Neuronal stem cell (in vitro differentiated cells): ENCODE data around the gene CYP3A7.
"Not testable (repeated sequence)": the region's sequence is repeated elsewhere in the genome, so short reads cannot be mapped to it uniquely, and the experiment has no call there.

Experiments used
- DNase-seq: peaks from one replicate; pipeline ENCODE4 v3.0.0-alpha.2; 2013; ENCODE audit warnings: low spot score
- H2AFZ ChIP-seq: one replicate; pipeline ENCODE4 v1.6.1; 2013; ENCODE audit warnings: mild to moderate bottlenecking, low read length, inconsistent platforms
- H2AK5ac ChIP-seq: 2 replicates; pipeline ENCODE4 v1.6.1; 2013; ENCODE audit warnings: low read depth, mild to moderate bottlenecking, inconsistent platforms, low read length, moderate library complexity, mixed read lengths
- H2BK120ac ChIP-seq: 2 replicates; pipeline ENCODE4 v1.6.1; 2013; ENCODE audit warnings: low read depth, mild to moderate bottlenecking, inconsistent platforms, low read length, moderate library complexity, mixed read lengths
- H2BK12ac ChIP-seq: one replicate; pipeline ENCODE4 v1.6.1; 2013; ENCODE audit warnings: low read length, inconsistent platforms
- H2BK15ac ChIP-seq: 2 replicates; pipeline ENCODE4 v1.6.1; 2013; ENCODE audit warnings: mild to moderate bottlenecking, low read length, inconsistent platforms, mixed read lengths
- H2BK5ac ChIP-seq: one replicate; pipeline ENCODE4 v1.6.1; 2013; ENCODE audit warnings: inconsistent platforms, mild to moderate bottlenecking, low read length, moderate library complexity
- H3K14ac ChIP-seq: one replicate; pipeline ENCODE4 v1.6.1; 2013; ENCODE audit warnings: low read length, inconsistent platforms
- H3K18ac ChIP-seq: 2 replicates; pipeline ENCODE4 v1.6.1; 2013; ENCODE audit warnings: low read length, inconsistent platforms
- H3K23ac ChIP-seq: 2 replicates; pipeline ENCODE4 v1.6.1; 2013; ENCODE audit warnings: low read depth, mild to moderate bottlenecking, mixed read lengths, low read length, inconsistent platforms; ENCODE audit not compliant: poor library complexity
- H3K27ac ChIP-seq: replicated peaks from 3 replicates; pipeline ENCODE4 v1.5.1; 2013; ENCODE audit warnings: low read length, inconsistent platforms
- H3K27me3 ChIP-seq, 3 experiments: 2 replicates each; pipeline ENCODE4 v1.6.1; 2013; ENCODE audit warnings: low read length in 3 of 3, mild to moderate bottlenecking in 2 of 3, inconsistent platforms in 1 of 3, low read depth in 1 of 3, mixed read lengths in 1 of 3, moderate library complexity in 1 of 3; ENCODE audit not compliant: control insufficient read depth in 3 of 3, insufficient read depth in 3 of 3
- H3K36me3 ChIP-seq, 2 donors: replicated peaks in 1 of 2; 2 replicates each; pipeline ENCODE4 v1.6.1; 2013; ENCODE audit warnings: low read length in 2 of 2; ENCODE audit not compliant: control insufficient read depth in 2 of 2, insufficient read depth in 2 of 2
- H3K4ac ChIP-seq: 2 replicates; pipeline ENCODE4 v1.6.1; 2013; ENCODE audit warnings: inconsistent platforms, mild to moderate bottlenecking, low read length, moderate library complexity
- H3K4me1 ChIP-seq, 2 donors: 1 replicate in 1 of 2; 2 replicates in 1 of 2; pipeline ENCODE4 v1.6.1; 2013; ENCODE audit warnings: low read length in 2 of 2, low read depth in 1 of 2; ENCODE audit not compliant: control insufficient read depth in 2 of 2, insufficient read depth in 1 of 2
- H3K4me2 ChIP-seq: one replicate; pipeline ENCODE4 v1.6.1; 2013; ENCODE audit warnings: mild to moderate bottlenecking, low read length, inconsistent platforms; ENCODE audit not compliant: insufficient read depth, poor library complexity, severe bottlenecking
- H3K4me3 ChIP-seq, 2 donors: 2 replicates each; pipeline ENCODE4 v1.5.1; 2013; ENCODE audit warnings: low read length in 2 of 2, mild to moderate bottlenecking in 2 of 2, inconsistent platforms in 1 of 2, moderate library complexity in 1 of 2
- H3K79me1 ChIP-seq: one replicate; pipeline ENCODE4 v1.6.1; 2013; ENCODE audit warnings: low read depth, mild to moderate bottlenecking, inconsistent platforms, low read length, moderate library complexity
- H3K9ac ChIP-seq: one replicate; pipeline ENCODE4 v1.6.1; 2013; ENCODE audit warnings: mild to moderate bottlenecking, low read depth, low read length, inconsistent platforms; ENCODE audit not compliant: poor library complexity
- H3K9me3 ChIP-seq, 2 donors: replicated peaks in 1 of 2; 2 replicates each; pipeline versions ENCODE3 to v1.6.1; 2013; ENCODE audit warnings: low read length in 2 of 2, mild to moderate bottlenecking in 2 of 2, inconsistent platforms in 1 of 2, low read depth in 1 of 2, mixed read lengths in 1 of 2, moderate library complexity in 1 of 2; ENCODE audit not compliant: control insufficient read depth in 2 of 2, insufficient read depth in 1 of 2
- H4K8ac ChIP-seq: one replicate; pipeline ENCODE4 v1.6.1; 2013; ENCODE audit warnings: low read depth, mild to moderate bottlenecking, inconsistent platforms, low read length, moderate library complexity
- H4K91ac ChIP-seq: one replicate; pipeline ENCODE4 v1.6.1; 2013; ENCODE audit warnings: low read length, low read depth, mild to moderate bottlenecking, inconsistent platforms; ENCODE audit not compliant: poor library complexity
- WGBS, 2 donors: extraction: QIAGEN DNeasy Blood & Tissue Kit; methylation state at CpG; one replicate each; pipeline ENCODE4 v1.1.7; 2013; ENCODE audit warnings: missing lambda C conversion rate in 2 of 2, mixed read lengths in 1 of 2; ENCODE audit not compliant: insufficient read length in 2 of 2, insufficient replicate concordance in 1 of 2; ENCODE audit errors: extremely low coverage in 2 of 2; 5-methylcytosine and 5-hydroxymethylcytosine counted together

Gene CYP3A7

GRCh38 chr7:99769494-99769893 is 34.5 kb upstream of the CYP3A7 start:
- H3K4ac ChIP-seq, H3K79me1 ChIP-seq, H2BK5ac ChIP-seq, H3K27me3 ChIP-seq, H2BK12ac ChIP-seq, H3K27ac ChIP-seq, H3K14ac ChIP-seq, H4K91ac ChIP-seq, H2BK120ac ChIP-seq, H2BK15ac ChIP-seq, H3K4me2 ChIP-seq, H3K36me3 ChIP-seq, H2AK5ac ChIP-seq, H3K9ac ChIP-seq, DNase-seq, H3K9me3 ChIP-seq, H3K4me1 ChIP-seq, H3K23ac ChIP-seq, H4K8ac ChIP-seq, H3K4me3 ChIP-seq, H2AFZ ChIP-seq, H3K18ac ChIP-seq: not testable (repeated sequence)
- WGBS, 2 donors, result no CpG with 5 or more reads among the region's 3 CpGs

GRCh38 chr7:99768471-99768870 is 33.5 kb upstream of the CYP3A7 start:
- no peaks in the 10 kb centered on the region for H3K9me3 ChIP-seq
- no peak overlapping the region for H4K91ac ChIP-seq
- no peak for DNase-seq
- no peak overlapping the region for H3K9ac ChIP-seq
- no peak overlapping the region for H3K14ac ChIP-seq
- H3K36me3 ChIP-seq, result no peaks in the 10 kb centered on the region
- no peak overlapping the region for H3K23ac ChIP-seq
- H3K4me2 ChIP-seq, result no peak overlapping the region
- no peaks in the 10 kb centered on the region for H3K79me1 ChIP-seq
- H3K27ac ChIP-seq, result no peak overlapping the region
- no peak overlapping the region for H3K4ac ChIP-seq
- no peak overlapping the region for H2BK12ac ChIP-seq
- H2AK5ac ChIP-seq, result no peak overlapping the region
- no peak overlapping the region for H2BK15ac ChIP-seq
- H3K4me3 ChIP-seq, result no peak overlapping the region
- no peak overlapping the region for H2BK5ac ChIP-seq
- peaks cover 0 to 9% (median 0%) of the 10 kb centered on the region in 3 experiments for H3K27me3 ChIP-seq
- H4K8ac ChIP-seq, result no peak overlapping the region
- no CpG with 5 or more reads among the region's 2 CpGs for WGBS, 2 donors
- no peaks in the 10 kb centered on the region for H3K4me1 ChIP-seq
- no peak overlapping the region for H3K18ac ChIP-seq
- H2BK120ac ChIP-seq, result no peak overlapping the region
- H2AFZ ChIP-seq, result no peak overlapping the region

- no peak overlapping the region for H3K9ac ChIP-seq
- H3K9me3 ChIP-seq, result no peaks in the 10 kb centered on the region
- no peak overlapping the region for H3K4me3 ChIP-seq
- no CpG with 5 or more reads among the region's 1 CpG for WGBS, 2 donors
- DNase-seq, result no peak
- no peaks in the 10 kb centered on the region for H3K79me1 ChIP-seq
- peaks cover 0 to 14% (median 0%) of the 10 kb centered on the region in 3 experiments for H3K27me3 ChIP-seq
- no peak overlapping the region for H2AFZ ChIP-seq
- H3K14ac ChIP-seq, result no peak overlapping the region
- H2BK12ac ChIP-seq, result no peak overlapping the region
- no peak overlapping the region for H3K23ac ChIP-seq
- H3K4me2 ChIP-seq, result no peak overlapping the region
- H2AK5ac ChIP-seq, result no peak overlapping the region
- no peak overlapping the region for H3K4ac ChIP-seq
- H2BK15ac ChIP-seq, result no peak overlapping the region
- H3K18ac ChIP-seq, result no peak overlapping the region
- H3K4me1 ChIP-seq, result no peaks in the 10 kb centered on the region
- H4K91ac ChIP-seq, result no peak overlapping the region
- no peak overlapping the region for H2BK120ac ChIP-seq
- H2BK5ac ChIP-seq, result no peak overlapping the region
- H4K8ac ChIP-seq, result no peak overlapping the region
- H3K27ac ChIP-seq, result no peak overlapping the region
- H3K36me3 ChIP-seq, result no peaks in the 10 kb centered on the region
These were observed 32.7 kb upstream of the CYP3A7 start for GRCh38 chr7:99767662-99768061.

GRCh38 chr7:99766484-99767099 is 31.6 kb upstream of the CYP3A7 start:
- no peak for DNase-seq

More at GRCh38 chr7:99766484-99767099, 31.6 kb upstream of the CYP3A7 start:
- no peak overlapping the region for H2BK5ac ChIP-seq
- no peak overlapping the region for H3K4me3 ChIP-seq
- no peak overlapping the region for H3K4me2 ChIP-seq
- no peak overlapping the region for H2BK12ac ChIP-seq
- peaks cover 0 to 18% (median 0%) of the 10 kb centered on the region in 3 experiments for H3K27me3 ChIP-seq
- H4K8ac ChIP-seq, result no peak overlapping the region
- no peak overlapping the region for H3K4ac ChIP-seq
- H3K18ac ChIP-seq, result no peak overlapping the region
- no peak overlapping the region for H3K9ac ChIP-seq
- no peaks in the 10 kb centered on the region for H3K79me1 ChIP-seq
- H2AFZ ChIP-seq, result no peak overlapping the region
- no peak overlapping the region for H4K91ac ChIP-seq
- no peak overlapping the region for H3K23ac ChIP-seq
- H2BK120ac ChIP-seq, result no peak overlapping the region
- H3K9me3 ChIP-seq, result no peaks in the 10 kb centered on the region
- no peak overlapping the region for H2BK15ac ChIP-seq
- no peaks in the 10 kb centered on the region for H3K36me3 ChIP-seq
- H3K4me1 ChIP-seq, result no peaks in the 10 kb centered on the region
- H2AK5ac ChIP-seq, result no peak overlapping the region
- H3K14ac ChIP-seq, result no peak overlapping the region
- no CpG with 5 or more reads among the region's 3 CpGs for WGBS, 2 donors
- no peak overlapping the region for H3K27ac ChIP-seq
